Neural cell (in vitro differentiated cells): ENCODE measurements around the gene RNF157.

Experiments
- EP300 ChIP-seq: fragments of 450-650 bp; conservative IDR thresholded peaks from 2 replicates; pipeline ENCODE4 v1.6.1; 2014; ENCODE audit warnings: antibody characterized with exemption, mild to moderate bottlenecking, moderate library complexity; ENCODE audit not compliant: poor library complexity, severe bottlenecking
- EZH2 ChIP-seq: fragments of 200-600, 300-800 bp; shearing (Covaris generic), sonication (generic); IDR thresholded peaks from 2 replicates; pipeline ENCODE4 v1.6.1; 2014; ENCODE audit warnings: antibody characterized with exemption, low read length, borderline replicate concordance, mild to moderate bottlenecking; ENCODE audit not compliant: insufficient read depth, poor library complexity, severe bottlenecking
- MXI1 ChIP-seq: fragments of 450-650 bp; conservative IDR thresholded peaks from 2 replicates; pipeline ENCODE4 v1.6.1; 2014; ENCODE audit warnings: antibody characterized with exemption, mild to moderate bottlenecking; ENCODE audit not compliant: poor library complexity, severe bottlenecking
- POLR2AphosphoS5 ChIP-seq: IDR thresholded peaks from 2 replicates; pipeline ENCODE4 v1.6.1; 2012
- RAD21 ChIP-seq: fragments of 450-650 bp; conservative IDR thresholded peaks from 2 replicates; pipeline ENCODE4 v1.6.1; 2014; ENCODE audit warnings: antibody characterized with exemption, mild to moderate bottlenecking, moderate library complexity
- SMC3 ChIP-seq: fragments of 450-650 bp; conservative IDR thresholded peaks from 2 replicates; pipeline ENCODE4 v1.6.1; 2014; ENCODE audit warnings: antibody characterized with exemption, mild to moderate bottlenecking, moderate library complexity; ENCODE audit not compliant: poor library complexity
- TAF1 ChIP-seq: IDR thresholded peaks from 2 replicates; pipeline ENCODE4 v1.6.1; 2012; ENCODE audit warnings: low read depth
- TF ChIP-seq, protein P1 (sequence below): fragments of 450-650 bp; IDR thresholded peaks from 2 replicates; pipeline ENCODE4 v1.5.1; 2014; ENCODE audit warnings: antibody characterized with exemption, mild to moderate bottlenecking, moderate library complexity; ENCODE audit not compliant: poor library complexity, severe bottlenecking
- TF ChIP-seq, protein P2 (sequence below): IDR thresholded peaks from 2 replicates; pipeline ENCODE4 v1.6.1; 2012; ENCODE audit warnings: borderline replicate concordance

GRCh38 chr17:76092526-76093413, 147.5 kb downstream of the RNF157 start:
- TF ChIP-seq, protein P1, sequence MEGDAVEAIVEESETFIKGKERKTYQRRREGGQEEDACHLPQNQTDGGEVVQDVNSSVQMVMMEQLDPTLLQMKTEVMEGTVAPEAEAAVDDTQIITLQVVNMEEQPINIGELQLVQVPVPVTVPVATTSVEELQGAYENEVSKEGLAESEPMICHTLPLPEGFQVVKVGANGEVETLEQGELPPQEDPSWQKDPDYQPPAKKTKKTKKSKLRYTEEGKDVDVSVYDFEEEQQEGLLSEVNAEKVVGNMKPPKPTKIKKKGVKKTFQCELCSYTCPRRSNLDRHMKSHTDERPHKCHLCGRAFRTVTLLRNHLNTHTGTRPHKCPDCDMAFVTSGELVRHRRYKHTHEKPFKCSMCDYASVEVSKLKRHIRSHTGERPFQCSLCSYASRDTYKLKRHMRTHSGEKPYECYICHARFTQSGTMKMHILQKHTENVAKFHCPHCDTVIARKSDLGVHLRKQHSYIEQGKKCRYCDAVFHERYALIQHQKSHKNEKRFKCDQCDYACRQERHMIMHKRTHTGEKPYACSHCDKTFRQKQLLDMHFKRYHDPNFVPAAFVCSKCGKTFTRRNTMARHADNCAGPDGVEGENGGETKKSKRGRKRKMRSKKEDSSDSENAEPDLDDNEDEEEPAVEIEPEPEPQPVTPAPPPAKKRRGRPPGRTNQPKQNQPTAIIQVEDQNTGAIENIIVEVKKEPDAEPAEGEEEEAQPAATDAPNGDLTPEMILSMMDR: no peak
- TF ChIP-seq TAF1: no peak
- TF ChIP-seq EZH2: no peak
- TF ChIP-seq, protein P2, sequence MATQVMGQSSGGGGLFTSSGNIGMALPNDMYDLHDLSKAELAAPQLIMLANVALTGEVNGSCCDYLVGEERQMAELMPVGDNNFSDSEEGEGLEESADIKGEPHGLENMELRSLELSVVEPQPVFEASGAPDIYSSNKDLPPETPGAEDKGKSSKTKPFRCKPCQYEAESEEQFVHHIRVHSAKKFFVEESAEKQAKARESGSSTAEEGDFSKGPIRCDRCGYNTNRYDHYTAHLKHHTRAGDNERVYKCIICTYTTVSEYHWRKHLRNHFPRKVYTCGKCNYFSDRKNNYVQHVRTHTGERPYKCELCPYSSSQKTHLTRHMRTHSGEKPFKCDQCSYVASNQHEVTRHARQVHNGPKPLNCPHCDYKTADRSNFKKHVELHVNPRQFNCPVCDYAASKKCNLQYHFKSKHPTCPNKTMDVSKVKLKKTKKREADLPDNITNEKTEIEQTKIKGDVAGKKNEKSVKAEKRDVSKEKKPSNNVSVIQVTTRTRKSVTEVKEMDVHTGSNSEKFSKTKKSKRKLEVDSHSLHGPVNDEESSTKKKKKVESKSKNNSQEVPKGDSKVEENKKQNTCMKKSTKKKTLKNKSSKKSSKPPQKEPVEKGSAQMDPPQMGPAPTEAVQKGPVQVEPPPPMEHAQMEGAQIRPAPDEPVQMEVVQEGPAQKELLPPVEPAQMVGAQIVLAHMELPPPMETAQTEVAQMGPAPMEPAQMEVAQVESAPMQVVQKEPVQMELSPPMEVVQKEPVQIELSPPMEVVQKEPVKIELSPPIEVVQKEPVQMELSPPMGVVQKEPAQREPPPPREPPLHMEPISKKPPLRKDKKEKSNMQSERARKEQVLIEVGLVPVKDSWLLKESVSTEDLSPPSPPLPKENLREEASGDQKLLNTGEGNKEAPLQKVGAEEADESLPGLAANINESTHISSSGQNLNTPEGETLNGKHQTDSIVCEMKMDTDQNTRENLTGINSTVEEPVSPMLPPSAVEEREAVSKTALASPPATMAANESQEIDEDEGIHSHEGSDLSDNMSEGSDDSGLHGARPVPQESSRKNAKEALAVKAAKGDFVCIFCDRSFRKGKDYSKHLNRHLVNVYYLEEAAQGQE: no peak
- no peak for TF ChIP-seq RAD21
- no peak for TF ChIP-seq EP300
- no peak for TF ChIP-seq POLR2AphosphoS5
- no peak for TF ChIP-seq SMC3
- no peak for TF ChIP-seq MXI1
